Skin of body (tissue), 2 donors: ENCODE results near the gene KNDC1. TPM values are rescaled to one million over a fixed set of nuclear protein-coding genes. Genes with fewer than 3 reads are reported as not detected.

ENCODE experiments used
- DNase-seq: peaks from one replicate; lab custom pipeline; 2025; lab: John Stamatoyannopoulos, UW
- total RNA-seq: library from RNA; depleted of rRNA; stranded (reverse); fragments of >200 nt; gene quantifications from one replicate; pipeline ENCODE4 v1.2.3, GENCODE V29; 2014

Gene KNDC1
- total RNA-seq, 1 donor from 2014 or later: 1.1 TPM

- DNase-seq: no peak
Measured at GRCh38 chr10:133160826-133161471, 930 bp downstream of the KNDC1 start.

- no peak for DNase-seq
Measured at GRCh38 chr10:133161486-133162109, 1.6 kb downstream of the KNDC1 start.

DNA sequence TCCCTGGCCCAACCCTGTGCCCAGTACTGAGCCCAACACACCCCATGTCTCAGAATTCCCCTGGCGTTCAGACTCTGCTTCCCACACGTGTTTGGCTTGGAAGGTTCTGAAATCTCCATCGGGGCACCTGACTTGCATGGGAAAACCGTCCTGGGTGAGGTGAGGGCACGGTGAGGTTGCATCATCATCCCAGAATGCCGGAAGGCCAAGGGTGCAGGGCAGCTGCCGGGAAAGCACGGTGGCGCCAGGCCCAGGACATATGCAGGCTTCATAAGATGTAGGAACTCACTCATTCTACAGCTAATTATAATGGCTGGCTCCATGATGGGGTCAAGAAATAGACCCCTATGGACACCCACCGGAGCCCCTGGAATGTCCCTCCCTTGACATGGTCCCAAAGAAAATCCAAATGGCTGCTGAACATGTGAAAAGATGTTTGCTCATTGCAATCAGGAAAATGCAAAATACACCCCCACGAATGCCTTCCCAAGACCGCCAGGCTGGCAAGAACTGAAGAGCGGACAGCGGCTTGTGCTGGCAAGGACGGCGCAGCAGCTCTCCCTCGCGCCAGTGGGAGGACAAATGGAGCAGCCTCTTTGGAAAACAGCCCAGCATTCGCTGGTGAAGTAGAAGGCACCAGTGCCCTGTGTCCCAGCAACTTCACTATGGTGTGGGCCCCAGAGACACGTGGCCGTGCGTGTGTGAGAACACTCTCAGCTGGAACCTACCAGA is 2.3 kb downstream of the KNDC1 start:
- no peak for DNase-seq

DNA sequence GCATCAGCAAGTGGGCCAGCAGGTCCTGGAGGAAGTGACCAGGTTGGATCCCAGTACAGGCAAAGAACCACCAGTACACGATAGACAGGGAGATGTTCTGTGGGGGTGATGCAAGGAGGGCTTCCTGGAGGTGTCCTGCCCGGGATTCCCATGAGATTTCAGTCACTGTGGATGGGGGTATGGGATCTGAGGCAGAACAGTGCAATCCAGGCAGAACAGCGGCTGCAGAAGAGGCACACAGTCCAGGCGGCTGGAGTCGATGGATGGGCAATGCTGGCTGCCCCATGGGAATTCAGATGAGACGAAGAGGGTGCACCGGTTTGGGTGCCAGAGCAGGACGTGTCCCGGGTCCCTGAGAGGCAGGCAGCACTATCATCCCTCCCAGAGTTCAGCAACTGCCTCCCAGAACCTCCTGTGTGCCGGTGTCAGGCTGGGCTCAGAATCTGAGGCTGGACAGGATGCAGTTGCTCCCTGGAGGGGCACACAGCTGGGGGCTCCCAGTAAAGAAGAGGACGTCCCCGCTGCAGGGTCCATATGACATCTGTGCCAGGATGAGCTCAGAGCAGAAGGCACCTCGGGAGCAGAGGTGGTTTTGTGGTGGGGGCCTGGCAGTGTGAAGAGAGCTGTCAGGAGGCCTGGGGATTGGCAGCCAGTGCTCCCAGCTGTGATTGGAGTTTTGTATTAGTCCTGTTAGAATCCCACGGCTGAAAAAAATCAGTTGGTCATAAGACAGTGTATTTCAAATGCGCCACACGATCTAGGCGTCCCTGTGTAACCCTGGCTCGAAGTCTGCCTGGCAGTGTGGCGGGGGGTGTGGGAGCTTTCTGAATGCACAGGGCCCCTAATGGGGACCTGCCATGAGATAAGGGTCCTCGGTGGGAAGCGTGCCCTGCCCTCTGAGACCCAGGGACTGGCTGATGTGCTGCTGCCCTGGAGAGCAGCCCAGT is 3.2 kb downstream of the KNDC1 start:
- DNase-seq: no peak

DNA sequence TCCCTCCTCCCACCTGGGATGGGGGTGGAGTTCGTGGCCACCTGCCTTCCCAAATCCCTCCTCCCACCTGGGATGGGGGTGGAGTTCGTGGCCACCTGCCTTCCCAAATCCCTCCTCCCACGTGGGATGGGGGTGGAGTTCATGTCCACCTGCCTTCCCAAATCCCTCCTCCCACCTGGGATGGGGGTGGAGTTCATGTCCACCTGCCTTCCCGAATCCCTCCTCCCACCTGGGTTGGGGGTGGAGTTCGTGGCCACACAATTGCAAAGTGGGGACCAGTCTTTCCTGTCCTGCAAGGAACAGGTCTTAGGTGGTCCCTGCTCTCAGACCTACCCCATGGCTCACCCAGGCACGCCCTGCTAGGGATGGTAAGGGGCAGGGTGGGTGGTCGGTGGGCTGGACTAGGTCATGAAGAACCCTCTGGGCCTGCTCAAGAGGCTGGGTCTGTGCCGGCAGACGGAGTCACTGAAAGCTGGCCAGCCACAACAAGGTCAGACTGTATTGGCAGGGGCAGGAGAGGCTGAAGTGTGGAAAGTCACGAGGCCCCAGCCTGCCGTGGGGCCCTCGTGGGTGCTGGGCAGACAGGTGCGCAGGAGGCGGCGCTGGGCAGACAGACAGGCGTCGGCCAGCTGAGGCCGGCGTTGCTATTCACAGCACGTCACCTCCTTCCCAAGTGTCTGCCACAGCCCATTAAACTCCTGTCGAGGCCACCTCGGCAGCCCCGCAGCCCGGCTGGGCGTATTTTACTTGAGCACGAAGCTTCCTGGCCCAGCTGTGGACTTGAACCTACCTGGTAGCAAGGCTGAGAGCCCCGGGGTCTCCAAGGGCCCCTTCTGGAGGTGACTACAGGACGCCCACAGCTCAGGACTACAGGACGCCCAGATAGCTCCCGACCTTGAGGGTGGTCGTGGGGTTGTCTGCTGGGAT is 4.1 kb downstream of the KNDC1 start:
- no peak for DNase-seq

GRCh38 chr10:133164816-133165555 is 5.0 kb downstream of the KNDC1 start:
- DNase-seq: no peak

- no peak for DNase-seq
Measured at GRCh38 chr10:133165556-133166503, 5.8 kb downstream of the KNDC1 start.

DNA sequence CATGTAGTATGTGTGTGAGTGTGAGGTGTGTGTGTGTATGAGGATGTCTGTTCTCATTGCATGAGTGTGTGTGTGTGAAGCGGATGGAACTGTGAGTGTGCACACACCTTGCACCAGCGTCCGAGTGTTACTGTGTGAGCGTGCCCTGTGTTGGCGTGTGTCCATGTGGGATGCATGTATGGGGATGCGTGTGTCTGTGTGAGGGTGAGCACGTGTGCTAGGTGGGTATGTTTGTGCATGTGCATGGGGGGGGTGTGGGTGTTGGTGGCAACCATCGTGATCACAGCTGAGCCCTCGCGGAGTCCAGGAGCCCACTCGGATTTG is 6.4 kb downstream of the KNDC1 start:
- DNase-seq: no peak

- no peak for DNase-seq
Measured at GRCh38 chr10:133166828-133167692, 7.0 kb downstream of the KNDC1 start.

GRCh38 chr10:133167693-133168616 is 7.9 kb downstream of the KNDC1 start:
- DNase-seq: no peak

- DNase-seq: no peak
Measured at GRCh38 chr10:133168617-133169031, 8.6 kb downstream of the KNDC1 start.

GRCh38 chr10:133169173-133169947 is 9.3 kb downstream of the KNDC1 start:
- no peak for DNase-seq

GRCh38 chr10:133170092-133170491 is 10.1 kb downstream of the KNDC1 start:
- no peak for DNase-seq

DNA sequence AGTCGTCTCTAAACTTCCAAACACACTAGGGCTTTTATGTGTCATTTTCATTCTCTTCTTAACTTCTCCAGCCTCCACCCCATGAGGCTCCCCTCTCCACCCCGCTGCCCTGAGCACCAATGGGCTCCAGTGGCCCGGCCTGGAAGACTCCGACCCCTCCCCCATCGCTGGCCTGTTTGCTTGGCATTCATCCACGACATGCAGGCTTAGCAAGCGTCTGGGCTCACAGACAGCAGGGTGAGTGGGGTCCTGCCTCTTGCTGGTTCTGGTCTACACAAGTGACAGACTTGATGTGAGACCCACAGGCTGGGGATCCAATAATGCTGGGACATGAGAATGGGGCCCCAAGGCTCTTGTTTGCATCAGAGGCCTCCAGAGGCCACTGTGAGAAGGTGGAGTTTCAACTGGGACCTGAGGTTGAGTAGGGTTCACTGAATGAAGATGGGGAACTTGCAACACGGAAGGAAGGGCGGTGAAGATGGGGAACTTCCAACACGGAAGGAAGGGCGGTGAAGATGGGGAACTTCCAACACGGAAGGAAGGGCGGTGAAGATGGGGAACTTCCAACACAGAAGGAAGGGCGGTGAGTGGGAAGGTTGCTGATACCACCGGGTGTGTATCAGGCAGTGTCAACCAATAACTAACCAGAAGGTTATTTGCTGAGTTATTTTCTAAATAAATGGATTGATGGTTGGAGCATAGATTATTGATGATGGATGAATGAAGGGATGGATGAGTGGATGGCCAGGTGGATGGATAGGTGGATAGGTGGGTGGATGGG is 14.0 kb downstream of the KNDC1 start:
- no peak for DNase-seq

- DNase-seq: no peak
Measured at GRCh38 chr10:133174689-133175263, 14.8 kb downstream of the KNDC1 start.
